ENCODE data around the gene LSAMP.

- no peak for TF ChIP-seq CTCF (IDR thresholded peaks at IDR 0.05; ENCODE audit: insufficient read depth, low read length, poor library complexity, severe bottlenecking)
- no peak for TF ChIP-seq EZH2phosphoT487 (conservative IDR thresholded peaks at IDR 0.05; ENCODE audit: low read length)
Measured at GRCh38 chr3:116470605-116471197, 25.4 kb upstream of the LSAMP start.
